Lung (tissue), 13 donors: ENCODE results near the gene SERPINI1. TPM values are rescaled to one million over a fixed set of nuclear protein-coding genes. Genes with fewer than 3 reads are reported as not detected.

Source experiments
- ATAC-seq: fragments of 200-7000 bp; cut with Tn5 transposase; one replicate; pipeline ENCODE4 v1.9.1; 2020; ENCODE audit warnings: moderate number of reproducible peaks; ENCODE audit not compliant: insufficient read depth, low FRiP score
- DNase-seq, 3 donors: peaks; one replicate each; pipeline ENCODE4 v3.0.0-alpha.2; 2013 to 2017
- H3K27ac ChIP-seq, 2 donors: one replicate each; pipeline ENCODE4 v1.5.1; 2013; ENCODE audit warnings: mild to moderate bottlenecking in 2 of 2, moderate library complexity in 2 of 2, control low read depth in 1 of 2, inconsistent platforms in 1 of 2, low read depth in 1 of 2, low read length in 1 of 2
- H3K27me3 ChIP-seq, 3 donors: one replicate each; pipeline ENCODE4 v1.5.1; 2013; ENCODE audit warnings: low read length in 2 of 3; ENCODE audit not compliant: control insufficient read depth in 3 of 3, insufficient read depth in 3 of 3
- H3K36me3 ChIP-seq, 4 donors: one replicate each; pipeline ENCODE4 v1.5.1; 2013; ENCODE audit warnings: low read length in 4 of 4, mild to moderate bottlenecking in 1 of 4, moderate library complexity in 1 of 4; ENCODE audit not compliant: control insufficient read depth in 4 of 4, insufficient read depth in 4 of 4
- H3K4me1 ChIP-seq, 5 donors: one replicate each; pipeline ENCODE4 v1.5.1; 2013; ENCODE audit warnings: low read length in 5 of 5, mild to moderate bottlenecking in 2 of 5, moderate library complexity in 1 of 5; ENCODE audit not compliant: control insufficient read depth in 5 of 5, insufficient read depth in 5 of 5
- H3K4me3 ChIP-seq: one replicate; pipeline ENCODE4 v1.5.1; 2013; ENCODE audit warnings: mild to moderate bottlenecking, control low read depth, moderate library complexity
- H3K9ac ChIP-seq, 2 donors: one replicate each; pipeline ENCODE4 v1.5.1; 2013; ENCODE audit warnings: low read length in 2 of 2, control low read depth in 1 of 2; ENCODE audit not compliant: insufficient read depth in 1 of 2
- H3K9me3 ChIP-seq, 4 donors: one replicate each; pipeline ENCODE4 v1.5.1; 2013; ENCODE audit warnings: low read length in 3 of 4, mild to moderate bottlenecking in 1 of 4, moderate library complexity in 1 of 4; ENCODE audit not compliant: control insufficient read depth in 4 of 4, insufficient read depth in 3 of 4
- WGBS, 2 donors: extraction: QIAGEN DNeasy Blood & Tissue Kit; methylation state at CpG; one replicate each; pipeline ENCODE4 v1.1.7; 2013; 5-methylcytosine and 5-hydroxymethylcytosine counted together
- polyA plus RNA-seq, 2 donors: library from polyadenylated mRNA; stranded (reverse); fragments of 200-250 nt; gene quantifications; one replicate each; pipeline ENCODE4 v1.2.1, GENCODE V29; 2013
- small RNA-seq: library from RNA; depleted of rRNA; stranded (forward); fragments of <200 nt; gene quantifications from one replicate; pipeline ENCODE3, GENCODE V24; 2014; ENCODE audit warnings: low replicate concordance
- total RNA-seq, 2 donors: library from RNA; depleted of rRNA in 1 of 2; stranded (reverse); fragments of >200 nt in 1 of 2; gene quantifications; one replicate each; pipeline ENCODE4 v1.2.1, GENCODE V29; 2014 to 2021
- TF ChIP-seq, protein P1 (sequence below): IDR thresholded peaks from 2 replicates; pipeline ENCODE4 v1.5.1; 2012; ENCODE audit warnings: mild to moderate bottlenecking; ENCODE audit errors: control extremely low read depth, extremely low read depth
- donor health status: control.
- donor health status: control.
- donor health status: Bipolar disorder and iron deficiency.
- donor health status: healthy.
- donor health status: DM: yes; HTN: yes; CAD: no.

Gene SERPINI1
- total and polyA plus RNA-seq, 4 donors, result 3.3 to 18.3 (median 5.5) TPM

DNA sequence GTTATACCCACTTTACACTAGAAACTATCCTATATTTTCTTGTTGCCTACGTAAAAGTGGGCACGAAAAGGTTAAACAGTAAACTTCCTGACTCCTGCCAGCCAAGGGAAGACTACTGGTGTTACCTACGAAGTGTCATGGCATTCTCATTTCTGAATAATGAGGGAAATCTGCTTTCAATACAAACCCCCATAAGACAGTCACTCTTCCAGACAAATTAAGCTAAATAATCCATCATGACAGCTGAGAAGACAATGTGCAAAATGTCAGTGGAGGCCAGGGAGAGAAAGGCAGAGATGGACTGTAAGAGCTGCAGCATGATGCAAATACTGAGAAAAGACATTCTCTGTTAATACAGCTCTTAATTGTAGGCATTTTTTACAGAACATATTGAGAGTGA lies 136.5 kb downstream of the SERPINI1 start:
- Histone ChIP-seq H3K9ac (no peak overlapping the region), H3K27ac (peak overlapping the region in 1 of 2 donors; percentile 74), H3K9me3 (no peaks in the 10 kb centered on the region), H3K4me1 (peaks cover 0 to 16% (median 0%) of the 10 kb centered on the region in 5 donors), H3K36me3 (no peaks in the 10 kb centered on the region), H3K27me3 (no peaks in the 10 kb centered on the region), H3K4me3 (no peak overlapping the region)
- no peak for ATAC-seq
- TF ChIP-seq, protein P1, sequence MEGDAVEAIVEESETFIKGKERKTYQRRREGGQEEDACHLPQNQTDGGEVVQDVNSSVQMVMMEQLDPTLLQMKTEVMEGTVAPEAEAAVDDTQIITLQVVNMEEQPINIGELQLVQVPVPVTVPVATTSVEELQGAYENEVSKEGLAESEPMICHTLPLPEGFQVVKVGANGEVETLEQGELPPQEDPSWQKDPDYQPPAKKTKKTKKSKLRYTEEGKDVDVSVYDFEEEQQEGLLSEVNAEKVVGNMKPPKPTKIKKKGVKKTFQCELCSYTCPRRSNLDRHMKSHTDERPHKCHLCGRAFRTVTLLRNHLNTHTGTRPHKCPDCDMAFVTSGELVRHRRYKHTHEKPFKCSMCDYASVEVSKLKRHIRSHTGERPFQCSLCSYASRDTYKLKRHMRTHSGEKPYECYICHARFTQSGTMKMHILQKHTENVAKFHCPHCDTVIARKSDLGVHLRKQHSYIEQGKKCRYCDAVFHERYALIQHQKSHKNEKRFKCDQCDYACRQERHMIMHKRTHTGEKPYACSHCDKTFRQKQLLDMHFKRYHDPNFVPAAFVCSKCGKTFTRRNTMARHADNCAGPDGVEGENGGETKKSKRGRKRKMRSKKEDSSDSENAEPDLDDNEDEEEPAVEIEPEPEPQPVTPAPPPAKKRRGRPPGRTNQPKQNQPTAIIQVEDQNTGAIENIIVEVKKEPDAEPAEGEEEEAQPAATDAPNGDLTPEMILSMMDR, result no peak
- 83 to 90% methylated on average over 3 of the region's 3 CpGs for WGBS, 2 donors
- no peak for DNase-seq

DNA sequence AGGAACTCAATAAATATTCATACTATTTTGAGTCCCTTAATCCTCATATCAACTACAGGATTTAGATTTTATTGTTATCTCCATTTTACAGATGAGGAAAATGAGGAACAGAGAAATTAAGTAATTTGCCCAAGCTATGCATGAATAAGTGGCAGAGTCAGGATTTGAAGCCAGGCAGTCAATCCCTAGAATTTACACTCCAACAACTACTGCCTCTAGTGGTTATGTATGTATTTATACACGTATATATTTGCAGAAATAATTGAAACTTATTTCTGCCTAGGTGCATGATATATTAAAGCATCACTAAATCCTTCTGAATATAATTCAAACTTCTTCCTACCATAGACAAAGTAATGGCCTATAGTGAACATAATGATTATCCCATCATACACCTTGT lies 137.4 kb downstream of the SERPINI1 start:
- Histone ChIP-seq H3K4me3 (no peak overlapping the region), H3K4me1 (peaks cover 0 to 16% (median 0%) of the 10 kb centered on the region in 5 donors), H3K9ac (no peak overlapping the region), H3K9me3 (no peaks in the 10 kb centered on the region), H3K36me3 (no peaks in the 10 kb centered on the region), H3K27ac (no peak overlapping the region), H3K27me3 (no peaks in the 10 kb centered on the region)
- ATAC-seq (no peak), DNase-seq (no peak)
- WGBS, 2 donors, result 47 to 55% methylated on average over 1 of the region's 1 CpG
- TF ChIP-seq, protein P1, result no peak

DNA sequence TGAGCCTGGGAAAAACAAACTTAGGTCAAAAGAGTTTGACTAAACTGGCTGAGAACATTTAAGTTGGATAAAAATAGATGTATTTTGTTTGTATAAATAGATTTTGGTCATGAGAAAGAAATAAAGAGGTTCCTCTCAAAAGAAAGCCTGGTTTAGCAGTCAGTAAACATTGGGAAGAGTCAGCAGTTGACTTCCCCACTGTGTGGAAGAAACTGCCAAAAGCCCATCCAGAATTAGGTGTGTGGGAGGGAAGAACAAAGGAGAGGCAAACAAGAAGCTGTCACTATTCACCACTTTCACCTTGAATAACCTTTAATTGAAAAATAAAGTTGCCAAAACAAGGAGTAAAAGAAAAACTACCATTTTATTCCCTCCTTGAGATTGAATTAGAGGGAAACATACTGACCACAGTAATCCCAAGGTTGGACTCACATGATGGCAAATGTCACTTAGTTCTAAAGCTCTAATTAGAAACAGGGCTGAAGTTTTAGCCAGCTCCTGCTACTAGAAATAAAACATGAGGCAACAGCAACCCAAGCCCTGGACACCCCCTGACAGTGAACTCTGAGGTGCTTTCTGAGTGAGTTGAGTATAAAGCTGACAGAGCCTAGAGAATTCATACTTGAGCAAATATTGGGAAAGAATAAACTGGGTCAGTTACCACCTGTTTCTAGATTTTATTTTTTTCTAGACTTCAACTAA lies 139.3 kb downstream of the SERPINI1 start:
- DNase-seq, result peak in 2 of 3 donors; percentile 11 to 47
- no peak for ATAC-seq
- peak overlapping the region in 1 of 2 donors; percentile 87 for H3K27ac ChIP-seq

More for the DNA sequence above, 139.3 kb downstream of the SERPINI1 start:
- Histone ChIP-seq H3K36me3 (no peaks in the 10 kb centered on the region), H3K4me3 (no peak overlapping the region), H3K4me1 (peaks cover 0 to 16% (median 0%) of the 10 kb centered on the region in 5 donors), H3K9me3 (no peaks in the 10 kb centered on the region), H3K27me3 (no peaks in the 10 kb centered on the region), H3K9ac (no peak overlapping the region)
- TF ChIP-seq, protein P1, result no peak

Small RNA genes within 50 kb of the gene (small RNA-seq; reads per million reads assigned to genes)
- not detected for gene HMGN1P8

Other genes with a start within 250 kb of the SERPINI1 start
- 10 to 100 TPM; 17.6 to 33.9 TPM for gene WDR49, start 81.8 kb upstream of the SERPINI1 start, total RNA-seq
- gene WDR49, start 81.8 kb upstream of the SERPINI1 start, polyA plus RNA-seq, result 1 to 10 TPM; 1.4 to 2.0 TPM
- 100 to 1,000 TPM in 1 of 2 donors, 10 to 100 TPM in 1; 42.2 to 113 TPM for gene PDCD10, start 829 bp upstream of the SERPINI1 start, total RNA-seq
- gene PDCD10, start 829 bp upstream of the SERPINI1 start, polyA plus RNA-seq, result 10 to 100 TPM; 26.7 to 60.8 TPM